ENCODE data around the gene RABL6. TPM values are rescaled to one million over a fixed set of nuclear protein-coding genes. Genes with fewer than 3 reads are reported as not detected.
"Not testable (repeated sequence)": the region's sequence is repeated elsewhere in the genome, so short reads cannot be mapped to it uniquely, and the experiment has no call there.

The RABL6 gene
- total RNA-seq, 1 donor from 2014 or later = 198 TPM

- peak overlapping the region; percentile 96 for H3K27ac Mint-ChIP-seq (ENCODE audit: unreplicated experiment)
- H3K36me3 Mint-ChIP-seq (ENCODE audit: low read depth) = peaks cover 4% of the 10 kb centered on the region
- peaks cover 19% of the 10 kb centered on the region for H3K4me1 Mint-ChIP-seq
- DNase-seq (ENCODE audit: low read depth, low spot score) = no peak
- peaks cover 26% of the 10 kb centered on the region for H3K27me3 Mint-ChIP-seq (ENCODE audit: low read depth)
- peak overlapping the region; percentile 85 for H3K4me3 Mint-ChIP-seq
- no peak for TF ChIP-seq CTCF (conservative IDR thresholded peaks at IDR 0.05)
- H3K9me3 Mint-ChIP-seq = no peaks in the 10 kb centered on the region
Measured at GRCh38 chr9:136840140-136840876, 32.6 kb downstream of the RABL6 start.

GRCh38 chr9:136840877-136841645 is 33.3 kb downstream of the RABL6 start:
- DNase-seq (ENCODE audit: low read depth, low spot score) = no peak
- H3K36me3 Mint-ChIP-seq (ENCODE audit: low read depth) = peaks cover 4% of the 10 kb centered on the region
- H3K27ac Mint-ChIP-seq (ENCODE audit: unreplicated experiment) = no peak overlapping the region
- no peaks in the 10 kb centered on the region for H3K9me3 Mint-ChIP-seq
- H3K4me1 Mint-ChIP-seq = peaks cover 19% of the 10 kb centered on the region
- H3K4me3 Mint-ChIP-seq = peak overlapping the region; percentile 85
- peaks cover 27% of the 10 kb centered on the region for H3K27me3 Mint-ChIP-seq (ENCODE audit: low read depth)
- no peak for TF ChIP-seq CTCF (conservative IDR thresholded peaks at IDR 0.05)

GRCh38 chr9:136841646-136842379 is 34.1 kb downstream of the RABL6 start:
- not testable (repeated sequence) for H3K36me3 Mint-ChIP-seq (ENCODE audit: low read depth)

GRCh38 chr9:136842380-136842948 is 34.7 kb downstream of the RABL6 start, which contains the start of gene AJM1:
TSS of gene AJM1 (plus strand) at chr9:136842478. CDS start at chr9:136844415, 1,937 bp downstream.
- peaks cover 38% of the 10 kb centered on the region for H3K27me3 Mint-ChIP-seq (ENCODE audit: low read depth)
- H3K9me3 Mint-ChIP-seq; H3K36me3 Mint-ChIP-seq (ENCODE audit: low read depth); H3K27ac Mint-ChIP-seq (ENCODE audit: unreplicated experiment): not testable (repeated sequence)
- peaks cover 19% of the 10 kb centered on the region for H3K4me1 Mint-ChIP-seq
- DNase-seq (ENCODE audit: low read depth, low spot score) = peak; percentile 86
- H3K4me3 Mint-ChIP-seq = peak within 1 kb of the TSS; percentile 85
- peak; percentile 88 for TF ChIP-seq CTCF (conservative IDR thresholded peaks at IDR 0.05)

More at GRCh38 chr9:136841646-136842379, 34.1 kb downstream of the RABL6 start:
- Mint-ChIP-seq H3K4me3 (peak overlapping the region; percentile 85), H3K4me1 (peaks cover 19% of the 10 kb centered on the region), H3K27me3 (ENCODE audit: low read depth) (peaks cover 33% of the 10 kb centered on the region)
- not testable (repeated sequence) for H3K27ac Mint-ChIP-seq (ENCODE audit: unreplicated experiment); DNase-seq (ENCODE audit: low read depth, low spot score); H3K9me3 Mint-ChIP-seq

- H3K27me3 Mint-ChIP-seq (ENCODE audit: low read depth) = peaks cover 45% of the 10 kb centered on the region
- not testable (repeated sequence) for H3K27ac Mint-ChIP-seq (ENCODE audit: unreplicated experiment); DNase-seq (ENCODE audit: low read depth, low spot score); H3K36me3 Mint-ChIP-seq (ENCODE audit: low read depth); H3K9me3 Mint-ChIP-seq
- H3K4me3 Mint-ChIP-seq = peak overlapping the region; percentile 76
- H3K4me1 Mint-ChIP-seq = peaks cover 19% of the 10 kb centered on the region
Measured at GRCh38 chr9:136843159-136843800, 35.5 kb downstream of the RABL6 start.

Measured in neural crest cell (in vitro differentiated cells).